ENCODE data around the gene RNASE9.

- TF ChIP-seq CTCF (IDR thresholded peaks at IDR 0.05; ENCODE audit: low read depth, low read length) (no peak), MAX (IDR thresholded peaks at IDR 0.05; ENCODE audit: low read depth, low read length) (no peak), POLR2A (IDR thresholded peaks at IDR 0.05; ENCODE audit: extremely low read depth, insufficient read length) (no peak)
Observed at GRCh38 chr14:20606902-20607242, 46.0 kb upstream of the RNASE9 start.

Data from NB4 (cell line).